Testis (tissue), 3 donors: ENCODE results near the gene TOX2. TPM values are rescaled to one million over a fixed set of nuclear protein-coding genes. Genes with fewer than 3 reads are reported as not detected.
A peak's percentile ranks its signal among the peaks of the same experiment; 100 is the strongest.

Experiments
- DNase-seq: peaks from one replicate; pipeline ENCODE4 v3.0.0-alpha.2; 2019
- H3K27ac ChIP-seq, 2 donors: fragments of 200-600 bp; sonication (generic); one replicate each; pipeline ENCODE4 v1.5.1; 2019
- H3K27me3 ChIP-seq: fragments of 200-600 bp; sonication (generic); one replicate; pipeline ENCODE4 v1.5.1; 2019
- H3K36me3 ChIP-seq: fragments of 200-600 bp; sonication (generic); one replicate; pipeline ENCODE4 v1.5.1; 2017; ENCODE audit warnings: low read depth; ENCODE audit errors: missing control alignments
- H3K4me1 ChIP-seq: fragments of 200-600 bp; sonication (generic); one replicate; pipeline ENCODE4 v1.5.1; 2019
- H3K4me3 ChIP-seq, 2 donors: fragments of 200-600 bp; sonication (generic); one replicate each; pipeline ENCODE4 v1.5.1; 2017 to 2019
- H3K9me3 ChIP-seq: fragments of 200-600 bp; sonication (generic); one replicate; pipeline ENCODE4 v1.5.1; 2017
- CTCF ChIP-seq, 3 experiments: fragments of 450-650 bp in 2 of 3; fragments of 200-600 bp in 1 of 3; sonication (generic) in 1 of 3; IDR thresholded peaks; one replicate each; pipeline ENCODE4 v1.5.1; 2016 to 2019; ENCODE audit warnings: antibody characterized with exemption in 3 of 3, mild to moderate bottlenecking in 2 of 3, moderate library complexity in 1 of 3
- POLR2A ChIP-seq: fragments of 450-650 bp; IDR thresholded peaks from one replicate; pipeline ENCODE4 v1.6.1; 2017; ENCODE audit warnings: antibody characterized with exemption, mild to moderate bottlenecking, moderate library complexity
- WGBS, 2 donors: methylation state at CpG; one replicate each; pipeline ENCODE4 v1.1.5; 2018; 5-methylcytosine and 5-hydroxymethylcytosine counted together
- intact Hi-C: fragments of 100-400 bp; cut with DNase I; formaldehyde crosslinking; loops from one replicate; pipeline ENCODE4 v1.15.1; 2023; ENCODE audit warnings: low total_unique reads
- polyA plus RNA-seq: library from polyadenylated mRNA; stranded (reverse); fragments of 350-450 nt; fragmentation: Illumina TruSeq; extraction: RNeasy Lipid Tissue Mini Kit (QIAGEN cat#74804); gene quantifications from one replicate; pipeline ENCODE4 v1.2.3, GENCODE V29; 2014; ENCODE audit warnings: low read depth, low replicate concordance; ENCODE audit not compliant: insufficient read depth
- total RNA-seq, 2 donors: library from RNA; depleted of rRNA; stranded (reverse); fragments of >200 nt; gene quantifications; one replicate each; pipeline ENCODE4 v1.2.3, GENCODE V29; 2016

Gene TOX2
- total and polyA plus RNA-seq, 3 donors from 2014 or later, result 43.8 to 67.0 (median 48.1) TPM

GRCh38 chr20:43917380-43917779, 2.7 kb downstream of the TOX2 start:
- peak; percentile 25 for DNase-seq
- no peaks in the 10 kb centered on the region for H3K36me3 ChIP-seq
- peaks cover 14% of the 10 kb centered on the region for H3K4me1 ChIP-seq
- H3K4me3 ChIP-seq, result no peak overlapping the region
- H3K27ac ChIP-seq, result no peak overlapping the region
- H3K27me3 ChIP-seq, result no peaks in the 10 kb centered on the region
- no peaks in the 10 kb centered on the region for H3K9me3 ChIP-seq
- WGBS, 2 donors, result 81 to 83% methylated on average over 9 of the region's 9 CpGs
- TF ChIP-seq CTCF (IDR thresholded peaks at IDR 0.05) (no peak), POLR2A (no peak)
- intact Hi-C loops, result no loop called here

- H3K27me3 ChIP-seq, result no peaks in the 10 kb centered on the region
- H3K9me3 ChIP-seq, result no peaks in the 10 kb centered on the region
- TF ChIP-seq CTCF (IDR thresholded peaks at IDR 0.05), result no peak
- TF ChIP-seq POLR2A, result no peak
- 90 to 94% methylated on average over 5 to 6 of the region's 6 CpGs for WGBS, 2 donors
- peaks cover 11% of the 10 kb centered on the region for H3K4me1 ChIP-seq
- H3K27ac ChIP-seq, result no peak overlapping the region
- H3K4me3 ChIP-seq, result no peak overlapping the region
- no peak for DNase-seq
- no peaks in the 10 kb centered on the region for H3K36me3 ChIP-seq
- intact Hi-C loops, result no loop called here
Observed at GRCh38 chr20:43919686-43920403, 5.2 kb downstream of the TOX2 start.

- TF ChIP-seq CTCF (IDR thresholded peaks at IDR 0.05), result no peak
- TF ChIP-seq POLR2A, result no peak
- 85 to 94% methylated on average over 4 of the region's 4 CpGs for WGBS, 2 donors
- Histone ChIP-seq H3K27me3 (no peaks in the 10 kb centered on the region), H3K36me3 (no peaks in the 10 kb centered on the region), H3K27ac (no peak overlapping the region), H3K9me3 (no peaks in the 10 kb centered on the region), H3K4me3 (no peak overlapping the region), H3K4me1 (peaks cover 10% of the 10 kb centered on the region)
- no peak for DNase-seq
- intact Hi-C loops, result no loop called here
Observed at GRCh38 chr20:43920797-43921196, 6.1 kb downstream of the TOX2 start.

- H3K27ac ChIP-seq, result no peak overlapping the region
- H3K9me3 ChIP-seq, result no peaks in the 10 kb centered on the region
- intact Hi-C loops, result no loop called here
- H3K4me3 ChIP-seq, result no peak overlapping the region
- no peak for DNase-seq
- H3K27me3 ChIP-seq, result no peaks in the 10 kb centered on the region
- H3K4me1 ChIP-seq, result peaks cover 6% of the 10 kb centered on the region
- 81 to 87% methylated on average over 2 of the region's 2 CpGs for WGBS, 2 donors
- TF ChIP-seq CTCF (IDR thresholded peaks at IDR 0.05) (no peak), POLR2A (no peak)
- no peaks in the 10 kb centered on the region for H3K36me3 ChIP-seq
Observed at GRCh38 chr20:43921227-43921780, 6.7 kb downstream of the TOX2 start.

- Histone ChIP-seq H3K36me3 (no peaks in the 10 kb centered on the region), H3K4me1 (no peaks in the 10 kb centered on the region), H3K27ac (no peak overlapping the region), H3K4me3 (no peak overlapping the region), H3K9me3 (no peaks in the 10 kb centered on the region), H3K27me3 (no peaks in the 10 kb centered on the region)
- no peak for DNase-seq
- 69 to 70% methylated on average over 2 of the region's 2 CpGs for WGBS, 2 donors
- no peak for TF ChIP-seq CTCF (IDR thresholded peaks at IDR 0.05)
- intact Hi-C loops, result no loop called here
Observed at GRCh38 chr20:43922614-43923013, 8.0 kb downstream of the TOX2 start.
